ENCODE measurements around the gene STARD9.

DNA sequence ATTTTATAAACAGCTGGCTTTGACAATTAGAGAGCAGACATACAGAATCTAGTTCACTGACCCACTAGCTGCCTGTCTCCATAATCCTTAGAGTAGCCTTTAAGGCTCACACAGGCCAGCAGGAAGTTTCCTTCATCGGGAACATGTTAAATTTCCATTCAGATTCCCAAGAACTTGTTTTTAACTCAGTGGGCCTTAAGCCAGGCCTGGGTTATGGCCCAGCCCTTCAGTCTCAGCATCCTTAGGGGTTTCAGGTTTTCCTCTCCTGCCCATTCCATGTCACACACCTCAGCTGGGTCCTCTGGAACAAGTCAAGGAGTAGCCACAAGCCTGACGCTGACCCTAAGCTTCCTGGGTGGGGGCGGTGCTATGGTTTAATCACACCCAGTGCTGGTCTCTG lies 146.5 kb downstream of the STARD9 start:
- TF ChIP-seq, protein P1, sequence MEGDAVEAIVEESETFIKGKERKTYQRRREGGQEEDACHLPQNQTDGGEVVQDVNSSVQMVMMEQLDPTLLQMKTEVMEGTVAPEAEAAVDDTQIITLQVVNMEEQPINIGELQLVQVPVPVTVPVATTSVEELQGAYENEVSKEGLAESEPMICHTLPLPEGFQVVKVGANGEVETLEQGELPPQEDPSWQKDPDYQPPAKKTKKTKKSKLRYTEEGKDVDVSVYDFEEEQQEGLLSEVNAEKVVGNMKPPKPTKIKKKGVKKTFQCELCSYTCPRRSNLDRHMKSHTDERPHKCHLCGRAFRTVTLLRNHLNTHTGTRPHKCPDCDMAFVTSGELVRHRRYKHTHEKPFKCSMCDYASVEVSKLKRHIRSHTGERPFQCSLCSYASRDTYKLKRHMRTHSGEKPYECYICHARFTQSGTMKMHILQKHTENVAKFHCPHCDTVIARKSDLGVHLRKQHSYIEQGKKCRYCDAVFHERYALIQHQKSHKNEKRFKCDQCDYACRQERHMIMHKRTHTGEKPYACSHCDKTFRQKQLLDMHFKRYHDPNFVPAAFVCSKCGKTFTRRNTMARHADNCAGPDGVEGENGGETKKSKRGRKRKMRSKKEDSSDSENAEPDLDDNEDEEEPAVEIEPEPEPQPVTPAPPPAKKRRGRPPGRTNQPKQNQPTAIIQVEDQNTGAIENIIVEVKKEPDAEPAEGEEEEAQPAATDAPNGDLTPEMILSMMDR (IDR thresholded peaks at IDR 0.05) = no peak
- TF ChIP-seq POLR2A (IDR thresholded peaks at IDR 0.05) = no peak
